ENCODE results near the gene AP5Z1.

DNA sequence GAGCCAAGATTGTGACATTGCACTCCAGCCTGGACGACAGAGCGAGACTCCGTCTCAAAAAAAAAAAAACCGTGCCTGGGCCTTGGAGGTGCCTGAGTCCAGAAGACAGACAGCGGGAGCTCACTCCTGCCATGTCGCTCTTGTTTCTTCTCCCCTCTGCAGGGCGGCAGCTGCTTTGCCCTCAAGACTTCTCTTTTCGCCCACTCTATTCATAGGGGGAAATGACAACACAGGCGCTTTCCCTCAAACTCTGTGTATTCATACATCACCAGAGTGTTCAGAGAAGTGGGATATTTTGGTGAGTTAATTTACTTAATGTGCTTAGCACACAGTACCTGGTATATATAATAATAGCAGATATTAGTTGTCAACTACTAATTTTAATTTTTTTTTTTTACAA lies 48.9 kb upstream of the AP5Z1 start:
- TF ChIP-seq, protein P1, sequence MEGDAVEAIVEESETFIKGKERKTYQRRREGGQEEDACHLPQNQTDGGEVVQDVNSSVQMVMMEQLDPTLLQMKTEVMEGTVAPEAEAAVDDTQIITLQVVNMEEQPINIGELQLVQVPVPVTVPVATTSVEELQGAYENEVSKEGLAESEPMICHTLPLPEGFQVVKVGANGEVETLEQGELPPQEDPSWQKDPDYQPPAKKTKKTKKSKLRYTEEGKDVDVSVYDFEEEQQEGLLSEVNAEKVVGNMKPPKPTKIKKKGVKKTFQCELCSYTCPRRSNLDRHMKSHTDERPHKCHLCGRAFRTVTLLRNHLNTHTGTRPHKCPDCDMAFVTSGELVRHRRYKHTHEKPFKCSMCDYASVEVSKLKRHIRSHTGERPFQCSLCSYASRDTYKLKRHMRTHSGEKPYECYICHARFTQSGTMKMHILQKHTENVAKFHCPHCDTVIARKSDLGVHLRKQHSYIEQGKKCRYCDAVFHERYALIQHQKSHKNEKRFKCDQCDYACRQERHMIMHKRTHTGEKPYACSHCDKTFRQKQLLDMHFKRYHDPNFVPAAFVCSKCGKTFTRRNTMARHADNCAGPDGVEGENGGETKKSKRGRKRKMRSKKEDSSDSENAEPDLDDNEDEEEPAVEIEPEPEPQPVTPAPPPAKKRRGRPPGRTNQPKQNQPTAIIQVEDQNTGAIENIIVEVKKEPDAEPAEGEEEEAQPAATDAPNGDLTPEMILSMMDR (conservative IDR thresholded peaks at IDR 0.05; ENCODE audit: low read depth, low read length): no peak
- TF ChIP-seq MAFK (IDR thresholded peaks at IDR 0.05; ENCODE audit: low read depth, low read length) (no peak), POLR2A (IDR thresholded peaks at IDR 0.05; ENCODE audit: low read depth, low read length) (no peak; the same call in 1 of the 2 replicates), SMC3 (IDR thresholded peaks at IDR 0.05; ENCODE audit: low read depth, low read length) (no peak), MXI1 (IDR thresholded peaks at IDR 0.05; ENCODE audit: borderline replicate concordance, low read depth, low read length) (no peak), CEBPB (IDR thresholded peaks at IDR 0.05; ENCODE audit: low read depth, low read length) (no peak)
